ENCODE measurements around the gene C3.

- no peak for TF ChIP-seq CTCF (IDR thresholded peaks at IDR 0.05; ENCODE audit: poor library complexity)
- TF ChIP-seq EZH2 (IDR thresholded peaks at IDR 0.05; ENCODE audit: borderline replicate concordance): no peak
Measured at GRCh38 chr19:6719540-6719861, 949 bp downstream of the C3 start.

Data from hepatocyte (in vitro differentiated cells).